ENCODE data around the gene AIG1.

The AIG1 gene

DNA sequence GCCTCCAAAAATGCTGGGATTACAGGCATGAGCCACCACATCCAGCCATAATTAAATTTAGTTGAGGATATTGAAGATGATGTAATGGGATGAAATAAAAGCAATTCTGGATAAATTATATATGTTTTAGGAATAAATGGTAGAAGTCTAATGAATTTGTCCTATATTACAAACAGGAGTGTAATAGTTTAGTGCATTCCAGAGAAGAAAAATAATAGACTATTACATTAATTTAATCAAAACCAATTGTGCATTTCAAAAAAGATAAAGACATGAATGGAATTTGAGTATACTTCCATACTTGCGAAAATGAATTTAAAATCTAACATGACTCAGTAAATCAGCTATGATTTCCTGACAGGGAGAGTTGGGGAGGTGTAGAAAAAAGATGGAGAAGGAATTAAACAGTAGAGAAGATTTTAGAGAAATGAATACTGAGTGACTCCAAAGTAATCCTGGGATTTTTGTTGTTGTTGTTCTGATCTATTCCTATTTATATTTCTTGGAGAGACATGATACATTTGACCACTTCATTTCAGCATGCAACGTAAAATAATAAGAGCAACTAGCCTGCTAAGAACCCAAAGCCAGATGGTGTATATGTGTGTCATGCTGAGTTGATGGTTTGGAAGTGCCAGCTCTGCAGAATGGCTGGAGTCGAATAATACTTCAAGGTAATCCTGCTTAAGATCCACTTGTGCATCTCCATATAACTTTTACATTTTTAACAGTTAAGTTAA lies 67.4 kb downstream of the AIG1 start:
- no peaks in the 10 kb centered on the region for H3K27me3 ChIP-seq (ENCODE audit: insufficient read depth, poor library complexity, severe bottlenecking)
- DNase-seq (ENCODE audit: low spot score) (no peak), ATAC-seq (ENCODE audit: low read depth) (no peak)
- H3K36me3 ChIP-seq (ENCODE audit: low read depth) = peaks cover 36% of the 10 kb centered on the region
- H3K4me3 ChIP-seq (ENCODE audit: severe bottlenecking) = no peak overlapping the region
- H3K9me3 ChIP-seq (ENCODE audit: severe bottlenecking) = peaks cover 12% of the 10 kb centered on the region
- no peak for TF ChIP-seq CTCF (IDR thresholded peaks at IDR 0.05; ENCODE audit: poor library complexity, severe bottlenecking)
- H3K4me1 ChIP-seq (ENCODE audit: insufficient read depth, poor library complexity, severe bottlenecking) = no peaks in the 10 kb centered on the region
- no peak overlapping the region for H3K27ac ChIP-seq (ENCODE audit: poor library complexity, severe bottlenecking)

- Histone ChIP-seq H3K36me3 (ENCODE audit: low read depth) (peaks cover 32% of the 10 kb centered on the region), H3K9me3 (ENCODE audit: severe bottlenecking) (peaks cover 12% of the 10 kb centered on the region), H3K27me3 (ENCODE audit: insufficient read depth, poor library complexity, severe bottlenecking) (no peaks in the 10 kb centered on the region), H3K27ac (ENCODE audit: poor library complexity, severe bottlenecking) (no peak overlapping the region), H3K4me3 (ENCODE audit: severe bottlenecking) (no peak overlapping the region), H3K4me1 (ENCODE audit: insufficient read depth, poor library complexity, severe bottlenecking) (no peaks in the 10 kb centered on the region)
- DNase-seq (ENCODE audit: low spot score) (no peak), ATAC-seq (ENCODE audit: low read depth) (no peak)
- TF ChIP-seq CTCF (IDR thresholded peaks at IDR 0.05; ENCODE audit: poor library complexity, severe bottlenecking) = no peak
Observed at GRCh38 chr6:143128681-143129015, 68.0 kb downstream of the AIG1 start.

- Histone ChIP-seq H3K4me3 (ENCODE audit: severe bottlenecking) (no peak overlapping the region), H3K27me3 (ENCODE audit: insufficient read depth, poor library complexity, severe bottlenecking) (no peaks in the 10 kb centered on the region), H3K36me3 (ENCODE audit: low read depth) (peaks cover 26% of the 10 kb centered on the region), H3K27ac (ENCODE audit: poor library complexity, severe bottlenecking) (no peak overlapping the region), H3K9me3 (ENCODE audit: severe bottlenecking) (peaks cover 12% of the 10 kb centered on the region), H3K4me1 (ENCODE audit: insufficient read depth, poor library complexity, severe bottlenecking) (no peaks in the 10 kb centered on the region)
- DNase-seq (ENCODE audit: low spot score) (no peak), ATAC-seq (ENCODE audit: low read depth) (no peak)
- TF ChIP-seq CTCF (IDR thresholded peaks at IDR 0.05; ENCODE audit: poor library complexity, severe bottlenecking) = no peak
Observed at GRCh38 chr6:143130928-143131327, 70.2 kb downstream of the AIG1 start.

- no peak overlapping the region for H3K4me3 ChIP-seq (ENCODE audit: severe bottlenecking)
- peaks cover 11% of the 10 kb centered on the region for H3K9me3 ChIP-seq (ENCODE audit: severe bottlenecking)
- DNase-seq (ENCODE audit: low spot score) = no peak
Observed at GRCh38 chr6:143135325-143135724, 74.6 kb downstream of the AIG1 start.

More at GRCh38 chr6:143135325-143135724, 74.6 kb downstream of the AIG1 start:
- Histone ChIP-seq H3K36me3 (ENCODE audit: low read depth) (peaks cover 34% of the 10 kb centered on the region), H3K27ac (ENCODE audit: poor library complexity, severe bottlenecking) (no peak overlapping the region), H3K4me1 (ENCODE audit: insufficient read depth, poor library complexity, severe bottlenecking) (no peaks in the 10 kb centered on the region), H3K27me3 (ENCODE audit: insufficient read depth, poor library complexity, severe bottlenecking) (no peaks in the 10 kb centered on the region)
- TF ChIP-seq CTCF (IDR thresholded peaks at IDR 0.05; ENCODE audit: poor library complexity, severe bottlenecking) = no peak
- no peak for ATAC-seq (ENCODE audit: low read depth)

Data from RWPE2 (cell line).